ENCODE measurements around the gene CLIC4. TPM values are rescaled to one million over a fixed set of nuclear protein-coding genes. Genes with fewer than 3 reads are reported as not detected.

The CLIC4 gene
- total RNA-seq, 1 donor from 2014 or later: 200 TPM

DNA sequence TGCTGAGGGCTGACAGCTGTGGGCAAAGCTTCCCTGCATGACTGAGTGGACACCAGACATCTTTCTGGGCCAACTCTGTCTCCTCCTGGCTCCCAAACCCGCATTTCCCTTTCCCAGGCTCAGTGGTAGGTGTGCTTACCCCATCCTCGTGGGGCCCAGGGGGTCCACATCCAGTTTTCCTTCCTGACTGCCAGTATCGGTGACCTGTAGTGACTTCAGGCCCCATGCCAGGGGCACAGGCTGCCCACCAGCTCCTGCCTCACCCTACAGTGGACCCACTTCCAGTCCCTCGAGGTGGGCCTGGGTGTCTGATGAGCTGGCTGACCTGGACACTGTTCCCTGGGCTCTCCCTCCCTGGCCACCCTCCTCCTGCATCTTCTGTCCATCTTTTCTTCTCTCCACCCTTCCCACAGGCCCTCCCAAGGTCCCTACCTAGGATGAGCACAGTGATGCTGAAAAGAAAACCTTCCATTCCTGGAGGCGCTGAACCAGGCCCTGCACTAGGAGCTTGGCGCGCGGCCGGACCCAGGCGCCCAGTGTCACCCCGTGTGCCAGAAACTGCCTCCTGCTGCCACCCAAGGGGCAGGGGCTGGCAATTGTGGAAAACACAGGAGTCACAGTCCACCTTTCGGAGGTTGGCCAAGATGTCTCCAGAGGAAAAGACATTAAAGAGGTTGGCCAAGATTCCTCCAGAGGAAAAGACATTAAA is 117.7 kb downstream of the CLIC4 start:
- DNase-seq: no peak
- peaks cover 5% of the 10 kb centered on the region for H3K27me3 ChIP-seq
- peak overlapping the region; percentile 42 for H3K27ac ChIP-seq
- no peaks in the 10 kb centered on the region for H3K36me3 ChIP-seq
- no peaks in the 10 kb centered on the region for H3K4me1 ChIP-seq
- no peaks in the 10 kb centered on the region for H3K9me3 ChIP-seq
- intact Hi-C loops (cut with DNase I): no loop called here
- no peak for ATAC-seq
- no peak overlapping the region for H3K4me3 ChIP-seq
- TF ChIP-seq, protein P1, sequence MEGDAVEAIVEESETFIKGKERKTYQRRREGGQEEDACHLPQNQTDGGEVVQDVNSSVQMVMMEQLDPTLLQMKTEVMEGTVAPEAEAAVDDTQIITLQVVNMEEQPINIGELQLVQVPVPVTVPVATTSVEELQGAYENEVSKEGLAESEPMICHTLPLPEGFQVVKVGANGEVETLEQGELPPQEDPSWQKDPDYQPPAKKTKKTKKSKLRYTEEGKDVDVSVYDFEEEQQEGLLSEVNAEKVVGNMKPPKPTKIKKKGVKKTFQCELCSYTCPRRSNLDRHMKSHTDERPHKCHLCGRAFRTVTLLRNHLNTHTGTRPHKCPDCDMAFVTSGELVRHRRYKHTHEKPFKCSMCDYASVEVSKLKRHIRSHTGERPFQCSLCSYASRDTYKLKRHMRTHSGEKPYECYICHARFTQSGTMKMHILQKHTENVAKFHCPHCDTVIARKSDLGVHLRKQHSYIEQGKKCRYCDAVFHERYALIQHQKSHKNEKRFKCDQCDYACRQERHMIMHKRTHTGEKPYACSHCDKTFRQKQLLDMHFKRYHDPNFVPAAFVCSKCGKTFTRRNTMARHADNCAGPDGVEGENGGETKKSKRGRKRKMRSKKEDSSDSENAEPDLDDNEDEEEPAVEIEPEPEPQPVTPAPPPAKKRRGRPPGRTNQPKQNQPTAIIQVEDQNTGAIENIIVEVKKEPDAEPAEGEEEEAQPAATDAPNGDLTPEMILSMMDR (IDR thresholded peaks at IDR 0.05): no peak

DNA sequence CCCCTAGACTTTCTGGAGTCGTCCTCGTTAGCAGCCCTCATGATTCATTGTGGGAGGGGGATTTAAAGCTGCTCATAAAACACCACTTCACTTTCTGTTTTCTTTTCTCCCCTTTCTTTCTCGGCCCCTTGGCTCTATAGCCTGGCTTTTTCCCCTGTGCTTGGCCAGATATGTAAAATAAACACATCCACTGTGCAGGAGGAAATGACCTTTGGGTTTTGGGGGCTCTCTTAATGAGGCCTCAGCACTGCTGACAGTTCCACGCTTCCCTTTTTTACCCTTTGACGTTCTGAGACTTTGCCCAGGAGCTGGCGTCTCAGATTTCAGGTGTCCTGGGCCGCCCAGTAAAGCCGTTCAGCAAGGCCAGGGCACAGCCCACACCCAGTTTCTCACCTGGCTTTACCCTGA is 119.1 kb downstream of the CLIC4 start:
- Histone ChIP-seq H3K27ac (no peak overlapping the region), H3K4me1 (no peaks in the 10 kb centered on the region), H3K4me3 (no peak overlapping the region), H3K9me3 (no peaks in the 10 kb centered on the region), H3K36me3 (no peaks in the 10 kb centered on the region), H3K27me3 (peaks cover 5% of the 10 kb centered on the region)
- DNase-seq (no peak), ATAC-seq (no peak)
- TF ChIP-seq, protein P1 (IDR thresholded peaks at IDR 0.05): no peak
- intact Hi-C loops (cut with DNase I): no loop called here

DNA sequence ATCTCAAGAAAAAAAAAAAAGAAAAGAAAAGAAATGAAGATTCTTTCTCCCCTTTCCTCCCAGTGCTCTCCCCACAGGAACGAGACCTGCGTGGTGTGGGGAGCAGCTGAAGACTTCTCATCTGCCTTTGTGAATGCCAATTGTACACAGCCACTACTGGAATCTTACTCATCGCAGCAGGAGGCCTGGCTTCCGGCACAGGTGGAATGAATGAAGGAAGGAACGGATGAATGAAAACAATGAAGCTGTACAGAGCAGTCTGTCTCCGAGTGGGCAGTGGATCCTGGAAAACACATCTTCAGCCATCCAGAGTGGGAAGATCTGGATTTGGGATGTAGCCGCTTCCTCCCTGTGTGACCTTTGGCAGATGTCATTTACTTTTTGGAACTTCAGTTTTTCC is 119.9 kb downstream of the CLIC4 start:
- peaks cover 5% of the 10 kb centered on the region for H3K27me3 ChIP-seq
- TF ChIP-seq, protein P1 (IDR thresholded peaks at IDR 0.05): no peak
- no peak for ATAC-seq
- intact Hi-C loops (cut with DNase I): no loop called here
- no peak overlapping the region for H3K4me3 ChIP-seq
- no peaks in the 10 kb centered on the region for H3K9me3 ChIP-seq
- no peak for DNase-seq
- no peak overlapping the region for H3K27ac ChIP-seq
- no peaks in the 10 kb centered on the region for H3K36me3 ChIP-seq
- H3K4me1 ChIP-seq: no peaks in the 10 kb centered on the region

DNA sequence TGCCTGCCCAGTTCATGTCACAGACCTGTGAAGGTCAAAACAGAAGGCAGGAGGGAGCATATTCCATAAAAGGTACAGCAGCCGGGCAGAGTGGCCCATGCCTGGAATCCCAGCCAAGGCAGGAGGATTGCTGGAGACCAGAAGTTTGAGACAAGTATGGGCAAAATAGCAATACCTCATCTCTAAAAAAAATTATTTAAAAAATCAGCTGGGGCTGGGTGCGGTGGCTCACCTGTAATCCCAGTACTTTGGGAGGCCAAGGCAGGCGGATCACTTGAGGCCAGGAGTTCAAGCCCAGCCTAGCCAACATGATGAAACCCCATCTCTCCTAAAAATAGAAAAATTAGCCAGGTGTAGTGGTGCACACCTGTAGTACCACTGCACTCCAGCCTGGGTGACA is 120.3 kb downstream of the CLIC4 start:
- TF ChIP-seq, protein P1 (IDR thresholded peaks at IDR 0.05): no peak
- intact Hi-C loops (cut with DNase I): no loop called here
- ATAC-seq (no peak), DNase-seq (no peak)
- Histone ChIP-seq H3K4me1 (no peaks in the 10 kb centered on the region), H3K27ac (no peak overlapping the region), H3K9me3 (no peaks in the 10 kb centered on the region), H3K36me3 (no peaks in the 10 kb centered on the region), H3K27me3 (peaks cover 5% of the 10 kb centered on the region), H3K4me3 (no peak overlapping the region)

DNA sequence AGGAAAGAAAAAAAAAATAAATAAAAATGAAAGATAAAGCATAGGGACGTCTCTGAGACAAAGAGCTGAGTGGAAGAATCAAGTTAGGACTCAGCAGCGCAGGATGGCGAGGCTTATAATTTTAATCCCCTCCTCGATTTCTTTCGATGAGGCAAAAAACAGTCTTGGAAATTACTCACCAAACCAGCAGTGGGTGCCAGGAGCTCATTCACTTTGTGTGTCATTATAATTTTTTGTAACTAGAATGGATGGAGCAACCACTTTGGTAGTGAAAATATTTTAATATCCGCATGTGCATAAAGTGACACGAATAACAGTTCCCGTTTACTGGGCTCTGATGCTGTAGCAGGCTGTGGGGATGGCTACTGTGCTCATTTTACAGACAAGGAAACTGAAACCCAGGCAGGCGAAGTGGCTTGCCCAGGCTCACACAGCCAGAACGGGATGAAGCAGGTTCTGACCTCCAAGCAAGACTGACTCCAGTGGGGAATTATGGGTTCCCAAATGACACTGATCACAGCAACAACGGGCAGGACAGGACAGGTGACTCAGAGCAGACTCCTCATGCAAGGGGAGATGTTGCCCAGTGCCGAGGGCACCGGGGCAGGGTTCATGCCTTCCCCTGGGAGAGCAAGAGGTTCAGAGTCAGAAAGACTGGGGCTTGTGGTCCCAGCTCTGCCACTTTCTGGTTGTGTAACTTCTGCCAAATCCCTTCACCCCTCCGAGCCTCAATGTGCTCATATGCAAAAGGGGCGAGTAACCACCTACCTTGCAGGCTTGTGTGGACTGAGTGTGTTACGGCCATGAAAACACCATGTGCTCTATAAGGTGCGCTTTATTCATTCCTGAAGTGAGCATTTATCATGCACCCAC is 121.2 kb downstream of the CLIC4 start:
- ATAC-seq: no peak
- Histone ChIP-seq H3K4me3 (no peak overlapping the region), H3K4me1 (no peaks in the 10 kb centered on the region), H3K27me3 (peaks cover 5% of the 10 kb centered on the region), H3K36me3 (no peaks in the 10 kb centered on the region), H3K9me3 (no peaks in the 10 kb centered on the region), H3K27ac (no peak overlapping the region)
- intact Hi-C loops (cut with DNase I): no loop called here
- TF ChIP-seq, protein P1 (IDR thresholded peaks at IDR 0.05): no peak
- DNase-seq: no peak
